HepG2 (cell line): ENCODE results near the gene SIRT7. TPM values are rescaled to one million over a fixed set of nuclear protein-coding genes. Genes with fewer than 3 reads are reported as not detected.

Source experiments
- ADNP ChIP-seq: sonication (generic); formaldehyde crosslinking; IDR thresholded peaks from 2 replicates; pipeline ENCODE4 v1.4.0; 2020; ENCODE audit warnings: missing genetic modification reagents
- CEBPG ChIP-seq: IDR thresholded peaks from 2 replicates; pipeline ENCODE4 v1.6.1; 2016
- CENPT ChIP-seq: sonication (generic); formaldehyde crosslinking; IDR thresholded peaks from 2 replicates; pipeline ENCODE4 v1.8.0; 2022; ENCODE audit warnings: low read depth, mild to moderate bottlenecking, moderate library complexity, missing genetic modification reagents
- CHD4 ChIP-seq: fragments of 200-600 bp; sonication (generic); IDR thresholded peaks from 2 replicates; pipeline ENCODE4 v1.7.0; 2017; ENCODE audit warnings: mild to moderate bottlenecking, low read length, borderline replicate concordance
- CREB1 ChIP-seq, 2 experiments: fragments of 450-650 bp in 1 of 2; IDR thresholded peaks; 2 replicates each; pipeline ENCODE4 v1.6.1; 2016 to 2017; ENCODE audit warnings: control low read depth in 1 of 2, mild to moderate bottlenecking in 1 of 2, missing compliant biosample characterization in 1 of 2, missing genetic modification characterization in 1 of 2
- ELF4 ChIP-seq: sonication (generic); formaldehyde crosslinking; IDR thresholded peaks from 2 replicates; pipeline ENCODE4 v1.5.0; 2020; ENCODE audit warnings: missing genetic modification reagents, mild to moderate bottlenecking, moderate library complexity, borderline replicate concordance
- HDAC2 ChIP-seq: sonication (generic); formaldehyde crosslinking; IDR thresholded peaks from 2 replicates; pipeline ENCODE4 v1.4.0; 2020; ENCODE audit warnings: missing genetic modification reagents
- KDM2A ChIP-seq: sonication (generic); formaldehyde crosslinking; IDR thresholded peaks from 2 replicates; pipeline ENCODE4 v1.4.0; 2020; ENCODE audit warnings: low read depth, missing genetic modification reagents, borderline replicate concordance
- MEIS1 ChIP-seq: sonication (generic); formaldehyde crosslinking; IDR thresholded peaks from 2 replicates; pipeline ENCODE4 v1.9.0; 2021; ENCODE audit warnings: mild to moderate bottlenecking, missing genetic modification reagents, moderate library complexity, borderline replicate concordance
- ONECUT2 ChIP-seq: sonication (generic); formaldehyde crosslinking; IDR thresholded peaks from 2 replicates; pipeline ENCODE4 v1.4.0; 2020; ENCODE audit warnings: missing genetic modification reagents
- RBM22 ChIP-seq: fragments of 200-400 bp; formaldehyde crosslinking; optimal IDR thresholded peaks from 2 replicates; pipeline ENCODE3; 2017; ENCODE audit warnings: mild to moderate bottlenecking, low read length, moderate library complexity
- RBM39 ChIP-seq: fragments of 200-400 bp; formaldehyde crosslinking; IDR thresholded peaks from one replicate; pipeline ENCODE4 v1.6.1; 2018; ENCODE audit warnings: antibody characterized with exemption, mild to moderate bottlenecking, low read depth, low read length; ENCODE audit not compliant: poor library complexity, severe bottlenecking
- RFX3 ChIP-seq: IDR thresholded peaks from 2 replicates; pipeline ENCODE4 v1.6.1; 2016; ENCODE audit warnings: missing biosample characterization, missing genetic modification reagents
- STAG1 ChIP-seq: sonication (generic); formaldehyde crosslinking; IDR thresholded peaks from 2 replicates; pipeline ENCODE4 v1.4.0; 2020; ENCODE audit warnings: missing genetic modification reagents
- TP53 ChIP-seq: sonication (generic); formaldehyde crosslinking; conservative IDR thresholded peaks from 2 replicates; pipeline ENCODE4 v1.4.0; 2020; ENCODE audit warnings: missing genetic modification reagents
- U2AF1 ChIP-seq: fragments of 200-400 bp; formaldehyde crosslinking; optimal IDR thresholded peaks from 2 replicates; pipeline ENCODE3; 2017; ENCODE audit warnings: mild to moderate bottlenecking, low read depth, low read length
- ZFY ChIP-seq: sonication (generic); formaldehyde crosslinking; IDR thresholded peaks from 2 replicates; pipeline ENCODE4 v1.4.0; 2020; ENCODE audit warnings: missing genetic modification reagents
- ZNF160 ChIP-seq: sonication (generic); formaldehyde crosslinking; IDR thresholded peaks from 2 replicates; pipeline ENCODE4 v1.8.0; 2022; ENCODE audit warnings: mild to moderate bottlenecking, inconsistent platforms, missing genetic modification reagents
- ZNF44 ChIP-seq: sonication (generic); formaldehyde crosslinking; IDR thresholded peaks from 2 replicates; pipeline ENCODE4 v1.5.1; 2020; ENCODE audit warnings: mild to moderate bottlenecking, missing genetic modification reagents
- polyA plus RNA-seq, 8 experiments: library from polyadenylated mRNA; depleted of rRNA in 3 of 8; stranded (reverse) in 7 of 8; unstranded in 1 of 8; fragments of >200 nt; fragmentation: Illumina TruSeq in 4 of 8; extraction: Trizol in 4 of 8; gene quantifications; 2 replicates each; pipeline versions ENCODE4 v1.2.1 to v1.2.3, GENCODE V29; 2011 to 2016; ENCODE audit warnings: low read depth in 4 of 8, missing spikeins in 1 of 8, mixed read lengths in 1 of 8; ENCODE audit not compliant: insufficient read depth in 1 of 8
- total RNA-seq, 5 experiments: library from RNA; depleted of rRNA; stranded (reverse); fragments of >200 nt; fragmentation: Illumina TruSeq; extraction: Trizol; gene quantifications; 2 replicates each; pipeline ENCODE4 v1.2.3, GENCODE V29; 2016; ENCODE audit warnings: low read depth in 1 of 5
- TF ChIP-seq, protein P1 (sequence below): sonication (generic); formaldehyde crosslinking; IDR thresholded peaks from 2 replicates; pipeline ENCODE4 v1.5.1; 2020; ENCODE audit warnings: missing genetic modification reagents, mild to moderate bottlenecking, borderline replicate concordance
- TF ChIP-seq, protein P2 (sequence below): IDR thresholded peaks from 2 replicates; pipeline ENCODE4 v1.6.1; 2016
- TF ChIP-seq, protein P3 (sequence below): sonication (generic); formaldehyde crosslinking; IDR thresholded peaks from 2 replicates; pipeline ENCODE4 v1.5.1; 2020; ENCODE audit warnings: mild to moderate bottlenecking, missing genetic modification reagents

SIRT7 gene
- total and polyA plus RNA-seq, 2 of the 13 experiments (the other 11 are each of a cell fraction or from before 2014, with no cell fraction given), result 8.3 to 24.8 TPM

- TF ChIP-seq MEIS1 (peak; percentile 69; the same call in 1 of the 2 replicates), ZNF160 (CRISPR knock-in tag) (0 out of 2 replicates have a peak, but pooled peaks have one; percentile 78), CEBPG (0 out of 2 replicates have a peak, but pooled peaks have one; percentile 4), ONECUT2 (CRISPR knock-in tag) (0 out of 2 replicates have a peak, but pooled peaks have one; percentile 13), CHD4 (no peak), HDAC2 (CRISPR knock-in tag) (peak; percentile 24), STAG1 (CRISPR knock-in tag) (peak; percentile 59), ADNP (CRISPR knock-in tag) (peak; percentile 54), RFX3 (CRISPR knock-in tag) (peak; percentile 81), TP53 (CRISPR knock-in tag) (no peak), KDM2A (CRISPR knock-in tag) (peak; percentile 75), CENPT (no peak), ZNF44 (no peak), ZFY (CRISPR knock-in tag) (peak; percentile 78), RBM39 (peak; percentile 96), CREB1 (IDR thresholded peaks at IDR 0.05) (peak; percentile 83), CREB1 (CRISPR knock-in tag; IDR thresholded peaks at IDR 0.05) (no peak), U2AF1 (no peak), ELF4 (0 out of 2 replicates have a peak, but pooled peaks have one; percentile 25), RBM22 (peak; percentile 43)
- TF ChIP-seq, protein P1, sequence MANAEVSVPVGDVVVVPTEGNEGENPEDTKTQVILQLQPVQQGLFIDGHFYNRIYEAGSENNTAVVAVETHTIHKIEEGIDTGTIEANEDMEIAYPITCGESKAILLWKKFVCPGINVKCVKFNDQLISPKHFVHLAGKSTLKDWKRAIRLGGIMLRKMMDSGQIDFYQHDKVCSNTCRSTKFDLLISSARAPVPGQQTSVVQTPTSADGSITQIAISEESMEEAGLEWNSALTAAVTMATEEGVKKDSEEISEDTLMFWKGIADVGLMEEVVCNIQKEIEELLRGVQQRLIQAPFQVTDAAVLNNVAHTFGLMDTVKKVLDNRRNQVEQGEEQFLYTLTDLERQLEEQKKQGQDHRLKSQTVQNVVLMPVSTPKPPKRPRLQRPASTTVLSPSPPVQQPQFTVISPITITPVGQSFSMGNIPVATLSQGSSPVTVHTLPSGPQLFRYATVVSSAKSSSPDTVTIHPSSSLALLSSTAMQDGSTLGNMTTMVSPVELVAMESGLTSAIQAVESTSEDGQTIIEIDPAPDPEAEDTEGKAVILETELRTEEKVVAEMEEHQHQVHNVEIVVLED (CRISPR knock-in tag), result peak; percentile 76
- TF ChIP-seq, protein P2, sequence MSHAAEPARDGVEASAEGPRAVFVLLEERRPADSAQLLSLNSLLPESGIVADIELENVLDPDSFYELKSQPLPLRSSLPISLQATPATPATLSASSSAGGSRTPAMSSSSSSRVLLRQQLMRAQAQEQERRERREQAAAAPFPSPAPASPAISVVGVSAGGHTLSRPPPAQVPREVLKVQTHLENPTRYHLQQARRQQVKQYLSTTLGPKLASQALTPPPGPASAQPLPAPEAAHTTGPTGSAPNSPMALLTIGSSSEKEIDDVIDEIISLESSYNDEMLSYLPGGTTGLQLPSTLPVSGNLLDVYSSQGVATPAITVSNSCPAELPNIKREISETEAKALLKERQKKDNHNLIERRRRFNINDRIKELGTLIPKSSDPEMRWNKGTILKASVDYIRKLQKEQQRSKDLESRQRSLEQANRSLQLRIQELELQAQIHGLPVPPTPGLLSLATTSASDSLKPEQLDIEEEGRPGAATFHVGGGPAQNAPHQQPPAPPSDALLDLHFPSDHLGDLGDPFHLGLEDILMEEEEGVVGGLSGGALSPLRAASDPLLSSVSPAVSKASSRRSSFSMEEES (CRISPR knock-in tag), result peak; percentile 92
- TF ChIP-seq, protein P3, sequence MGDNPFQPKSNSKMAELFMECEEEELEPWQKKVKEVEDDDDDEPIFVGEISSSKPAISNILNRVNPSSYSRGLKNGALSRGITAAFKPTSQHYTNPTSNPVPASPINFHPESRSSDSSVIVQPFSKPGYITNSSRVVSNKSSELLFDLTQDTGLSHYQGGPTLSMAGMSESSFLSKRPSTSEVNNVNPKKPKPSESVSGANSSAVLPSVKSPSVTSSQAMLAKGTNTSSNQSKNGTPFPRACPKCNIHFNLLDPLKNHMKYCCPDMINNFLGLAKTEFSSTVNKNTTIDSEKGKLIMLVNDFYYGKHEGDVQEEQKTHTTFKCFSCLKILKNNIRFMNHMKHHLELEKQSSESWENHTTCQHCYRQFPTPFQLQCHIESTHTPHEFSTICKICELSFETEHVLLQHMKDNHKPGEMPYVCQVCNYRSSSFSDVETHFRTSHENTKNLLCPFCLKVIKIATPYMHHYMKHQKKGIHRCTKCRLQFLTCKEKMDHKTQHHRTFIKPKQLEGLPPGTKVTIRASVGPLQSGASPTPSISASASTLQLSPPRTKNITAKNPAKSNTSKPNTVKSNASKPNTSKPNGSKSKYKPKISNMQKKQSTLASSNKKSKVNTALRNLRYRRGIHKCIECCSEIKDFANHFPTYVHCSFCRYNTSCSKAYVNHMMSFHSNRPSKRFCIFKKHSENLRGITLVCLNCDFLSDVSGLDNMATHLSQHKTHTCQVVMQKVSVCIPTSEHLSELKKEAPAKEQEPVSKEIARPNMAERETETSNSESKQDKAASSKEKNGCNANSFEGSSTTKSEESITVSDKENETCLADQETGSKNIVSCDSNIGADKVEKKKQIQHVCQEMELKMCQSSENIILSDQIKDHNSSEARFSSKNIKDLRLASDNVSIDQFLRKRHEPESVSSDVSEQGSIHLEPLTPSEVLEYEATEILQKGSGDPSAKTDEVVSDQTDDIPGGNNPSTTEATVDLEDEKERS, result no peak
These were observed 9.9 kb upstream of the SIRT7 start, which contains the start of gene MAFG (continued) for GRCh38 chr17:81927653-81928543.
